GM19043 (cell line): Measurements from ENCODE around the gene NDC1.
"Not testable (repeated sequence)": the region's sequence is repeated elsewhere in the genome, so short reads cannot be mapped to it uniquely, and the experiment has no call there.

Source experiments
- ATAC-seq: cut with Tn5 transposase; IDR thresholded peaks from one replicate; pipeline ENCODE4 v1.9.1; 2021; ENCODE audit warnings: low read depth; ENCODE audit not compliant: unreplicated experiment

The NDC1 gene

DNA sequence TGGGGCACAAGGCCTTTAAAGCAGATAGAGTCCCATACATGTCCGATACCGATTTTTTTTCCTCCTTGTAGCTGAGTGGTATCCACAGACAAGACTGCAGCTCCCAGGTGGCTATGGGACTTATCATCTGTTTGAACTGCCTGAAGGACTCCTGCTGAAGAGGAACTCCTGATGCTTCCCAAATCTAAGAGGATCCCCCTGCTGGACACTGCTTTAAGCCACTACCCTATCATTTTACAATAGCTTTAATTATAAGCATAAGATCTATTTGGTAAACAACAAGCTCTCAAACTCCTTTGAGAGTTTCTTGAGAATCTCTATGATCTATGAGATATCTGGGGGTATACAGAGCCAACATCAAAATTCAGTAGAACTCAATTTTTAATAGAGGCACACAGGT is 11.7 kb downstream of the NDC1 start:
- no peak for ATAC-seq

GRCh38 chr1:53825306-53825705 is 12.8 kb downstream of the NDC1 start:
- ATAC-seq, result no peak

DNA sequence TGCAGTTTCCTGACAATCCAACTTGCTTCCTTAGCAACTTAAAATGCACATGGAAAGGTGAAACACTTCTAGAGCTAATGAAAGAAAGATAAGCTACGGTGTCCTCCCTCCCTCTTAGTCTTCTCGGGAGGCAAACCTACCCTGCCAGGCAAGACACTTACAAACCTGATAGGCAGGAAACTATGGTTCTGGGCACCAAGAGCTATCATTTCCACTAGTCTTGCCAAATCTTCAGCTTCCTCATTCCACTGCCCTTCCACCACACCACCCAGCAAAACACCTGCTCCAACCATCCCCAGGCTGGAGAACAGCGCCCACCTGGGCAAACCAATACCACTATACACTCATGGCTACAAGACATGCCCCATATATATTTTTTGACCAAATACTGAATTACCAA is 15.2 kb downstream of the NDC1 start:
- no peak for ATAC-seq

- no peak for ATAC-seq
Measured at GRCh38 chr1:53821380-53821779, 16.7 kb downstream of the NDC1 start.

DNA sequence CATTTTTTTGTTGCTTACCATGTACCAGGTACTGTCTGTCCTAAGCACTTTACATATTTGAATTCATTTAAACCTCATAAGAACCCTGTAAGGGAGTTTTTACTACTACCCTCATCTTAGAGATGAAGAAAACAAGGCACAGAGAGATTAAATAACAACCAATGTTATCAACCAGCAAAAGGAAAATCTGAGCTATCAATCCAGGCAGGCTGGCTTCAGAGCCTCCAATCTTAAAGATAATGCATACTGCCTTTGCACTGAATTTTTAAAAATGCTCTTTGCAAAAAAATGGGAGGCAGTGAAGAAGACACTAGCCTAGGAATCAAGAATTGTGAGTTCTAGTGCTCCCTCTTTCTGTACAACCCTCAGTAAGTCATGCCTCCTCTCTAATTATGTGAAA is 18.7 kb downstream of the NDC1 start:
- ATAC-seq, result no peak

DNA sequence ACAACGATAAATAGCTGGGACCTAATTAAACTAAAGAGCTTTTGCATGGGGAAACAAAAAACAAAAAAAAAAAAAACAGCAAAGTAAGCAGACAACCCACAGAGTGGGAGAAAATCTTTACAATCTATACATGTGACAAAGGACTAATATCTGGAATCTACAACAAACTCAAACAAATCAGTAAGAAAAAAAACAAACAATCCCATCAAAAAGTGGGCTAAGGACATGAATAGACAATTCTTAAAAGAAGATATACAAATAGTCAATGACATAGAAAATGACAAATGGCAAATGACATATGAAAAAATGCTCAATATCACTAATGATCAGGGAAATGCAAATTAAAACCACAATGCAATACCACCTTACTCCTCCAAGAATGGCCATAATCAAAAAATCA is 21.5 kb downstream of the NDC1 start:
- not testable (repeated sequence) for ATAC-seq

GRCh38 chr1:53815484-53815883 is 22.6 kb downstream of the NDC1 start:
- ATAC-seq, result not testable (repeated sequence)

DNA sequence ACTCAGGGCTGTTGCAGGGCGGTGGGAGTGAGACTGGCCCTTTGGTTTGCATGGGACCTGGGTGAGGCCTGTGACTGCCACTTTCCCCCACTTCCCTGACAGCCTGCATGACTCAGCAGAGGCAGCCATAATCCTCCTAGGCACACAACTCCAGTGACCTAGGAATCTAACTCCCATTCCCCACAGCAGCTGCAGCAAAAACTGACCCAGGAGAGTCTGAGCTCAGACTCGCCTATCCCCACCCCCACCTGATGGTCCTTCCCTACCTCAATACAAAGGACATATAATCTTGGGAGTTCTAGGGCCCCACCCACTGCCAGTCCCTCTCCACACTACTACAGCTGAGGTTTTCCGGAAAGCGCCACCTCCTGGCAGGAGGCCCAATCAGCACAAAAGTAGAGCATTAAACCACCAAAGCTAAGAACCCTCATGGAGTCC is 26.7 kb downstream of the NDC1 start:
- no peak for ATAC-seq

DNA sequence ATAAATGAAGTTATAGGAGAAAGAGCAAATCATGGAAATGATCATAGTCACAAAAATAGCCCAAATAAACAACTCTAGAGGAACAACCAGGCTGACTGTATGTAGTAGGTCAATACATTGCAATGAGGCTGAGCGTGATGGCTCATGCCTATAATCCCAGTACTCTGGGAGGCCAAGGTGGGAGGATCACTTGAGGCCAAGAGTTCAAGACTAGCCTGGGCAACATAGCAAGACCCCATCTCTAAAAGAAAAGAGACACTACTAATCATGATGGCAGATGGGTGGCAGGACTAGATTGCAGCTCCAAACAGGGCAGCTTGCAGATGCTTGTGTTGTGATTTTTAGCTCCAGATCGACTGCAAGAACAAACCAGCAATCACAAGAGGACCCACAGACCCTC is 27.6 kb downstream of the NDC1 start:
- no peak for ATAC-seq

GRCh38 chr1:53810007-53810406 is 28.1 kb downstream of the NDC1 start:
- ATAC-seq, result no peak

DNA sequence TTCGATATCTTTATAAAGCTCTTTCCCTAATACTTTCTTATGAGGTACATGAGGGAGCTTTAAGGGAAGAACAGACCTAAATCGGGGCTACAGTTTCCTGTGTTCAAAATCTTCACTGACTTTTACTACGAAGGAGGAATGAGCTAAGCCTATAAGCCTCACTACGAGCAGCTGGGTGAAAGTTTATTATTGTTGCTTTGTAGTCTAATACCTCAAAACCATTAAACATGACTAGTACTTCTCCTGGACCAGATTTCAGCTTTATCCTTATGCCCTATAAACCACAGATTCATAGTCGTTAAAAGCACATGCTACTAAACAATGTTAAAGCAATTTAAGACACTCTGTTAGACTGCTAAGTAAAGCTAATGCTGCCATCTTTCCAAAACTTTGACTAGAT is 30.2 kb downstream of the NDC1 start:
- no peak for ATAC-seq

- ATAC-seq, result no peak
Measured at GRCh38 chr1:53804791-53805505, 33.1 kb downstream of the NDC1 start.

DNA sequence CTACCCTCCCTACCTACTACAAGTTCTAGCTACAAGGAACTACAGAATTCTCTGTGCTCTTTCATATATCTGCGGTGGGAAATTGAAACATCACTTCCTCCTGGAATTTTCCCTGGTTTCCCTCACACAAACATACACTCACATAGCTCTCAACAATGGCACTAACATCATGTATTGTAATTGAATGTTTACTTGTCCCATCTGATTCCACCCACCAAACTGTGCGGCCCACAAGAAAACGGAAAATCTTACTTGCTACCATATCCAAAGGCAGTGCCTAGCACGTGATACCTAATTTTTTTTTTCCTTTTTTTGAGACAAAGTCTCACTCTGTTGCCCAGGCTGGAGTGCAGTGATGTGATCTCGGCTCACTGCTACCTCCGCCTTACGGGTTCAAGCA is 33.9 kb downstream of the NDC1 start:
- no peak for ATAC-seq

DNA sequence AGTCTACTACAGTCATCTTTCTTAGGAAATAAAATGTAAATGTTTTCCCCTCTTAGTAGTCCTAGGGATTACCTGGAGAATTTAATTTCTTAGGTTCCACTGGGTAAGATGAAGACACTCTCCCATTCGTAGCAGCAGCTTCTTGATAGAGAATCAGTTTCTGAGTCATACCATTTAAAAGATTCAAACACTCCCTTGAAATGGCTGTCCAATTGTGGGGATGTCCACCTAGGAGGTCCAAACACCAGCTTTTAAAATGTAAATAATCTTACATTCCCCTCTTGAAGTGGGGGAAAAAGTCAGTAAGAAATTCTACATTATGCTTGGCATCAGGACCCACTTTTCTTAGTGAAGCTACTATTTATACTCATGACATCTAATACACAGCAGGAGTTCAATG is 37.5 kb downstream of the NDC1 start:
- ATAC-seq, result no peak

DNA sequence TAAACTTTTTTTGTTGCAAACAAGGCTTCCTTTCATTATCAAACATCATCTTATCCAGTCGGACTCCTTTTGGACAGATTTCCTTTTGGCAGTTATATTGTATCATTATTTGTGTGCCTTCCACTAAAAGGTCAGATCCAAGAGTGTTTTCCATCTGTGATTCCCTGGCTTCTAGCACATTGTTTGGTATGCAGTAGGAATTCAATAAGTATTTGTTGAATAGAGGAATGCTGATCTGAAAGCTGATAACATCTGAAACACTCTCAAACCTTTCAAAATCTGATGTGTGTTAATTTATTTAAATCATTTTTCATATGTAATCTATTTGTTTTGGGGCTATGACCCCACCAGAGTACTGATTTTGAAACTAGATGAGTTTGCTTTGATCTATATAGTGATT is 39.0 kb downstream of the NDC1 start:
- ATAC-seq, result no peak

DNA sequence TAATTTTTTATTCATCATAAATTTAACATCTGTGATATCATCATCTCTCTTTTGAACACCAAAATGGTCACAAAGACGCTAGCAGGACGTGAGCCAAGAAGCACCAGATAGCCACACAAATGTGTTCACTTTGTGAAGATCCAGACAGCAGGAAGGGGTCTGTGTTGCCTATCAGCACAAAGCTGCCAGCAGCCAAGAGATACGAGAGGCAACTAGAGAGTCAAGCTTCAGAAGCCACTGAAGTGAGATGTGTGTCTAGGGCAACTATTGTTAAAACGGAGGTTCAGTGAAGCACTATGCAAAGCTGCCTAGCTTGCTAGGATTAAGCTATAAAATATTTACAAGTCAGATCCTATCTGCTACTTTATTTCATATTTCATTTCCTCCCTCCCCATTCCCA is 45.3 kb downstream of the NDC1 start:
- ATAC-seq, result no peak

DNA sequence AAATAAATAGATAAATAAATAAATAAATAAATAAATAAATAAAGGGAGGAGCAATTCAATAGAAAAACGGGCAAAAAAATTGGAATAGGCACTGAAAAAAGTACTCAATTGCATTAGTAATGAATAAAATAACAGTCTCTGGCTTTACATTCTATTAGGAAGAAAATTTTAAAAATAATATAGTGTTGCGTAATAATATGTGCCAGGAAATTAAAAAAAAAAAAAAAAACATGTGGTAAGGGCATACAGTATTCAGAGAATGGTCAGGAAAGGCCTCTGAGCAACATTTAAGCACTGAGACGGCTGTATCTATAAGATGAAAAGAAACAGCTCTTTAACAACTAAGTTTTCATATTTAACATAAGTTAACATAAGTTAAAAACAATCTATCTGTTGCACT is 50.4 kb downstream of the NDC1 start:
- ATAC-seq, result no peak

DNA sequence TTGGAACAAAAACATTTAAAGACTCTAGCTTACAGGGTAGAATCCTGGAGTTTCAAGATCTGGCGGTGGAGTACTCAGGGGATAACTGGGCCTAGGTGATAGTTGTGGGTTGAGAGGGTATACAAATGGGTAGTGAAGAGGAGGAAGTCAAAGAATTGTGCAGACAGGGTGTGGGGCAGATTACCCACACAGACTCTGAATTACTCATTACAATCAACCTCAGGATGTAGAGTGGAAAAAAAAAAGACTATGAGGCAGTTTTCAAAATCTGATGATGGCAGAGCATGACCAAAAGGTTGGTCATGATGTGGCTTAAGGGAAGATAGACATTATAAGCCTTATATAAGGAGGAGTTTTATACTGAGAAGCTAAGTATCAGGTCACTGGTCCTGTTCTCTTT is 55.0 kb downstream of the NDC1 start:
- no peak for ATAC-seq

DNA sequence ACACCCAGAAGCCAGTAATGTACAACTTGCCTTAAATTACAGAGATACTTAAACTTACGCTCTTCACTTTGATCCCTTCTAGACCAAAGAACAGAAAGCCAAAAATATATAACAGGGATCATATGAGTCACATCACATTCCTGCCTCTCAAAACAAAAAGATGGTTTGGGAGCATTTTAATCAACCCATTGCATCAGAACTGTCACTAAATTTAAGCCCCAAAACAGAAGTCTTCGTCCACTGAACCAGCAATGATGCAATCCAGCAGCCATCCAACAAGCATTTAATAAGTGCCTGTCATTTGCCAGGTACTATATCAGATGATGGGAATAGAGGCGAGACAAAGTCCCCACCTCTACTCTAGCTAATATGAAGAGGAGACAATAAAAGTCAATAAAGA is 56.4 kb downstream of the NDC1 start:
- no peak for ATAC-seq

- no peak for ATAC-seq
Measured at GRCh38 chr1:53777272-53777671, 60.8 kb downstream of the NDC1 start.

DNA sequence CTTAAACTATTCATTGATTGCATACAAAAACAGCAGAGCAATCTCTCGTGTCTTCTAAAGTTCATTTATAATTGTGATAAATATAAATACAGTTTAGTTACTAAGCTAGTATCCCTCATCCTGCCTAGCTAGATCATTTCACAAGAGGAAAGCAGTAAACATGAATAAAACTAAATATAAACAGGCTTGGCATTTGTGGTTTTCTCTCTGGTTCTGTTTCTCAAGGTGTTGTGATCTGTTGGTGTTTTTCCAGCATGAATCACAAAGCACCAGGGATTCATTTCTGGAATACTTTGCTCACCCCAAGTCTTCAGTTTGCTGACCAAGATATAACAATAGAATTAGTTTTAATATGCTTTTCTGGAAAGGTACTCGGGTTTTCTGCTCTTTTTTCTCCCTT is 66.4 kb downstream of the NDC1 start:
- ATAC-seq, result no peak

- ATAC-seq, result no peak
Measured at GRCh38 chr1:53769780-53770179, 68.3 kb downstream of the NDC1 start.

DNA sequence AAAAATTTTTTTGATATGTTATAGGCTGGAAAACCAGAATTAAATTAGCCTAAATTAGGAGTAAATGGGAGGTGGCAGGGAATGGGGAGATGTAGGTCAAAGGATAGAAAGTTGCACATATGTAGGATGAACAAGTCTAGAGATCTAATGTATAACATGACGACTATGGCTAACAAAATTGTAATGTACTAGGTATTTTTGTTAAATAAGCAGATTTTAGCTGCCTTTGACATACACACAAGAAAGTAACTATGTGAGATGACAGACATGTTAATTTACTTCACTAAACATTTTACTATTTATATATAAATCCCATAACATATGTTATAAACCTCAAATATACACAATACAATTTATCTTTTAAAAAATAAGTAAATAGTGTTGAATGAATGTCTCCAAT is 68.9 kb downstream of the NDC1 start:
- ATAC-seq, result no peak
